Keratinocyte (primary cell): ENCODE measurements around the gene TBC1D14.

Experiments
- CTCF ChIP-seq, 3 experiments: IDR thresholded peaks in 1 of 3; conservative IDR thresholded peaks in 1 of 3; optimal IDR thresholded peaks in 1 of 3; 2 replicates in 2 of 3; 3 replicates in 1 of 3; pipeline versions ENCODE3 to v1.5.1; 2011; ENCODE audit warnings: low read length in 3 of 3, mild to moderate bottlenecking in 3 of 3, moderate library complexity in 2 of 3, control low read depth in 1 of 3, inconsistent platforms in 1 of 3; ENCODE audit not compliant: insufficient read depth in 2 of 3; ENCODE audit errors: extremely low read depth in 1 of 3
- EZH2 ChIP-seq: IDR thresholded peaks from one replicate; pipeline ENCODE4 v1.6.1; 2012; ENCODE audit warnings: inconsistent platforms, mild to moderate bottlenecking, low read length, moderate library complexity

DNA sequence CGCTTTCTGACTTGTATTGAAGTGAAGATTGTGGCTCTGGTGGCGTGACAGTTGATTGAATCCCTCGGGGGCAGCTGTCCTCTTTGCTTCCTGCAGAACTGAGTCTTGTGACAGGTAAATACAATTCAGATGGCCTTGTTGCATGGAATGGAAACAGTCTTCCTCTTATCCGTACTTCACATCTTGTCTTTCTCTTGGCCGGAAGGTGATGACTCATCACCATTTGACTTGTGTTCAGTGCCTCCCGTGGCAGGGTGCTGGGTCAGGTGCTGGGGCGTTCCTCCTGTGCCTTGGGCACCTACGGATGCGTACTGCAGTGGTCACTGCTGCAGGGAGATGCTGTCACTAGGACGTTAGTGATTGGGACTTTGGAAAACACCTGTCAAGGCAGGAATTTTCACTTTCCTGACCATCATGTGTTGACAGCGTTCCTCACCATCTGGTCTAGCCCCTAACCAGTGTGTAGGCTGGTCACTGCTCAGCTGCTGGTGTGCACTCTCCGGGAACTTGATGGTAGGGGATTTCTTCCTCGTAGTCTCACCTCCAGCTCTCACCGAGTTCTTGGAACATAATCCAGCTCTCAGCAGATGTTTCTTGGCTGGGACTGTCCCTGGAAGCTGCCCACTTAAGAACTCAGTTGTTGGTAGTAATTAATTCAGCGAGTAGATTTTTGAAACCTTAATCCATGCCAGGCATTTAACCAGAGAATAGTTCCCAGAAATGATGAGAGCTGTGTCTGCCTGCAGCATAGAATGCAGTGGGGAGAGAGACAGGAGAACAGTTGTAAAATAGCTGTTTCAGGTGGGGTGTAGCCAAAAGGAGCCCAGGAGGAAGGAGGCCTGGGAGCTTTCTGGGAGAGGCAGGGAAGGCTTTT lies 7.2 kb downstream of the TBC1D14 start:
- TF ChIP-seq CTCF (optimal IDR thresholded peaks at IDR 0.05 in 1 of 3, IDR thresholded peaks at IDR 0.05 in 1 of 3, conservative IDR thresholded peaks at IDR 0.05 in 1 of 3; ENCODE audit: extremely low read depth in 1 of 3, insufficient read depth in 2 of 3, low read length in 3 of 3) (no peak), EZH2 (no peak)
